K562 (cell line): ENCODE data around the gene TTC33.

Source experiments
- CBFB ChIP-seq: sonication (generic); formaldehyde crosslinking; IDR thresholded peaks from 2 replicates; pipeline ENCODE4 v1.4.0; 2020; ENCODE audit warnings: mild to moderate bottlenecking, missing genetic modification reagents
- CEBPB ChIP-seq: fragments of 450-650 bp; IDR thresholded peaks from 2 replicates; pipeline ENCODE4 v1.6.1; 2016; ENCODE audit warnings: missing genetic modification characterization, missing compliant biosample characterization
- E2F1 ChIP-seq: sonication (generic); formaldehyde crosslinking; IDR thresholded peaks from 2 replicates; pipeline ENCODE4 v1.8.1; 2023; ENCODE audit warnings: mild to moderate bottlenecking, missing genetic modification reagents, moderate library complexity
- KDM4B ChIP-seq, 2 experiments: fragments of 450-650 bp in 1 of 2; sonication (generic) in 1 of 2; IDR thresholded peaks; 2 replicates each; pipeline ENCODE4 v1.6.1; 2016 to 2017; ENCODE audit warnings: borderline replicate concordance in 2 of 2, antibody characterized with exemption in 1 of 2, low read depth in 1 of 2, mild to moderate bottlenecking in 1 of 2
- MAFK ChIP-seq: IDR thresholded peaks from 2 replicates; pipeline ENCODE4 v1.6.1; 2011; ENCODE audit warnings: low read length, improper control_type of control experiment
- POLR2AphosphoS5 ChIP-seq: IDR thresholded peaks from 2 replicates; pipeline ENCODE4 v1.6.1; 2011; ENCODE audit warnings: mild to moderate bottlenecking, low read depth, low read length, moderate library complexity; ENCODE audit not compliant: control insufficient read depth, insufficient read depth
- TF ChIP-seq, protein P1 (sequence below), 2 experiments: fragments of 450-650 bp in 1 of 2; sonication (generic) in 1 of 2; formaldehyde crosslinking in 1 of 2; IDR thresholded peaks in 1 of 2; conservative IDR thresholded peaks in 1 of 2; 2 replicates each; pipeline versions ENCODE4 v1.6.1 to v1.8.1; 2016 to 2023; ENCODE audit warnings: mild to moderate bottlenecking in 2 of 2, moderate library complexity in 2 of 2, inconsistent platforms in 1 of 2, missing genetic modification reagents in 1 of 2

GRCh38 chr5:40666657-40667056, 89.1 kb downstream of the TTC33 start:
- no peak for TF ChIP-seq CEBPB
- TF ChIP-seq POLR2AphosphoS5 = no peak
- no peak for TF ChIP-seq E2F1
- no peak for TF ChIP-seq MAFK
- TF ChIP-seq, protein P1, sequence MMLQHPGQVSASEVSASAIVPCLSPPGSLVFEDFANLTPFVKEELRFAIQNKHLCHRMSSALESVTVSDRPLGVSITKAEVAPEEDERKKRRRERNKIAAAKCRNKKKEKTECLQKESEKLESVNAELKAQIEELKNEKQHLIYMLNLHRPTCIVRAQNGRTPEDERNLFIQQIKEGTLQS (IDR thresholded peaks at IDR 0.05) = no peak
- TF ChIP-seq, protein P1 (CRISPR knock-in tag; conservative IDR thresholded peaks at IDR 0.05) = no peak
- no peak for TF ChIP-seq CBFB (CRISPR knock-in tag)
- TF ChIP-seq KDM4B (IDR thresholded peaks at IDR 0.05; ENCODE audit: borderline replicate concordance in 2 of 2, low read depth in 1 of 2) = no peak
